ENCODE data around the gene LGALS3BP. TPM values are rescaled to one million over a fixed set of nuclear protein-coding genes. Genes with fewer than 3 reads are reported as not detected.

LGALS3BP gene
- total and polyA plus RNA-seq, 4 donors = 66.0 to 224 (median 79.2) TPM

GRCh38 chr17:78999947-79000395 lies 20.2 kb upstream of the LGALS3BP start:
- Histone ChIP-seq H3K36me3 (ENCODE audit: control insufficient read depth in 4 of 4, insufficient read depth in 3 of 4, low read depth in 1 of 4, low read length in 3 of 4) (peaks cover 8 to 27% (median 9%) of the 10 kb centered on the region in 4 donors), H3K4me1 (ENCODE audit: control insufficient read depth in 4 of 4, insufficient read depth in 4 of 4, low read length in 3 of 4) (no peaks in the 10 kb centered on the region), H3K27me3 (ENCODE audit: control insufficient read depth in 4 of 4, insufficient read depth in 4 of 4, low read length in 3 of 4) (no peaks in the 10 kb centered on the region), H3K9ac (ENCODE audit: low read depth in 1 of 2, low read length in 2 of 2) (no peak overlapping the region), H3K4me3 (ENCODE audit: low read depth in 1 of 3, low read length in 3 of 3) (no peak overlapping the region), H3K27ac (ENCODE audit: low read depth in 1 of 2, low read length in 2 of 2) (no peak overlapping the region), H3K9me3 (ENCODE audit: control insufficient read depth in 4 of 4, low read length in 3 of 4) (no peaks in the 10 kb centered on the region)
- TF ChIP-seq FOXA2 (IDR thresholded peaks at IDR 0.05) (no peak), HNF4A (conservative IDR thresholded peaks at IDR 0.05) (no peak), RXRA (IDR thresholded peaks at IDR 0.05) (no peak), ZBTB33 (IDR thresholded peaks at IDR 0.05) (no peak), JUND (IDR thresholded peaks at IDR 0.05) (no peak), NR2F2 (IDR thresholded peaks at IDR 0.05) (no peak), EGR1 (IDR thresholded peaks at IDR 0.05; ENCODE audit: low read depth in 2 of 2) (no peak), YY1 (IDR thresholded peaks at IDR 0.05) (no peak), SP1 (IDR thresholded peaks at IDR 0.05) (no peak), MAX (IDR thresholded peaks at IDR 0.05) (no peak), RAD21 (IDR thresholded peaks at IDR 0.05) (no peak), TAF1 (conservative IDR thresholded peaks at IDR 0.05) (no peak), HNF4G (IDR thresholded peaks at IDR 0.05) (no peak), REST (IDR thresholded peaks at IDR 0.05) (no peak), GABPA (IDR thresholded peaks at IDR 0.05 in 1 of 2, conservative IDR thresholded peaks at IDR 0.05 in 1 of 2) (no peak), FOXA1 (IDR thresholded peaks at IDR 0.05) (no peak), ATF3 (IDR thresholded peaks at IDR 0.05) (no peak), CTCF (IDR thresholded peaks at IDR 0.05; ENCODE audit: low read depth, low read length, missing input control) (no peak)
- WGBS = 96% methylated on average over 12 of the region's 12 CpGs
- DNase-seq (ENCODE audit: low spot score) = no peak
